ENCODE data around the gene COPG2. TPM values are rescaled to one million over a fixed set of nuclear protein-coding genes. Genes with fewer than 3 reads are reported as not detected.

COPG2 gene
- total RNA-seq, 1 experiment from 2014 or later = 77.7 TPM

DNA sequence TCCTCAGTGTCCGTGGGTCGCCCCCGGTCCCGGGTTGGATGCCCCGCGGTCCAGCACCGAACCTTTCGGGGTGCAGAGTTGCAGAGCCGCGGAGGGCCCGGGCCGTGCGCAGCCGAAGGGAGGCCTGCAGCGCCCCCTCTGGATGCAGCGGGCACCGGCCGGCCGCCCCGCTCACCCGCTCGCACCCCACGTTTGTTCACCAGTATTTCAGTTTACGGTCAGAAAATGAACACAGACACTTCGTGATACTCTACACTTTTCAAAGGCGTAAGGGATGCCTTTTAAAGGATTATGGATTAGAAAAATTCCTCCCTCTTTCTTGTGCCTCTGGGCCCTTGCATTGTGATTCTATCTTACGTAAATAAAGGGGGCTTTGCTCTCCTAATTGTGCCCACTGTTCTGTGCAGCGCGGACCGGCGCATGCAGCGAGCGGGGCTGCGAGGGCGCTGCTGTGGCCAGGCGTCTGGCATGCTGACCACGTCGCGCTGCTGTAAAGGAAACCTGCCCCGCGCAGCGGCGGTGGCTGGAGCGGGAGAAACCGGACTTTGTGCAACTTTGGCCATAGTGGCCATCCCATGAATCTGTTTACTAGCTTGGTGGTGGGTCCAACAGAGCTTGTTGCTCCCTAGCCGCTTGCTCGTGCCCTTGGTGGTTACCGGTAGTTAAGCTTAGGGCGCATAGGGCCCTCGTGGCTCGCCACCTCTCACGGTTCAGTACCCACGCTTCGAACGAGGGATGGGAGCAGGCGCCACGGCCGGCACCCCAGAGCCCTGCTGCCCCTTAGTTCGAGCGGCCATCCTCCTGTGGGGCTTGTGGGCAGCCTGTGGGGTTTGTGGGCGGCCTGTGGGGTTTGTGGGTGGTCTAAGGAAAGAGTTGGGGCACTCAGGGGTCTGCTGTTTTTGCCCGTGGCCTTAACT is 177.4 kb downstream of the COPG2 start:
- Histone ChIP-seq H3K4ac (ENCODE audit: low read depth, low read length) (no peak overlapping the region), H3K9me3 (ENCODE audit: control insufficient read depth, low read depth, low read length) (no peaks in the 10 kb centered on the region), H2BK20ac (ENCODE audit: low read depth, low read length, poor library complexity, severe bottlenecking) (no peak overlapping the region), H3K18ac (ENCODE audit: insufficient read length, low read depth, low read length) (peak overlapping the region; percentile 52), H3K27ac (ENCODE audit: insufficient read length, low read depth, low read length) (no peak overlapping the region), H3K56ac (ENCODE audit: insufficient read length, low read depth, low read length) (no peak overlapping the region), H4K91ac (ENCODE audit: insufficient read length, low read depth, low read length) (no peak overlapping the region), H3K14ac (ENCODE audit: insufficient read depth, low read length) (peak overlapping the region; percentile 62), H2AFZ (ENCODE audit: low read length) (no peak overlapping the region), H4K5ac (ENCODE audit: insufficient read length, low read depth, low read length) (no peak overlapping the region), H3K9ac (ENCODE audit: extremely low read depth, insufficient read length, low read length) (peak overlapping the region; percentile 16), H3K23me2 (ENCODE audit: insufficient read length, low read depth, low read length, poor library complexity, severe bottlenecking) (peaks cover 35% of the 10 kb centered on the region), H3K4me2 (ENCODE audit: insufficient read depth, insufficient read length, low read length) (peak overlapping the region; percentile 62), H3K79me2 (ENCODE audit: insufficient read depth, low read length) (peaks cover 8% of the 10 kb centered on the region; the same call in 1 of the 2 replicates), H3K79me1 (ENCODE audit: insufficient read depth, low read depth, low read length, poor library complexity, severe bottlenecking) (peaks cover 6% of the 10 kb centered on the region), H2BK5ac (ENCODE audit: insufficient read length, low read length) (no peak overlapping the region), H4K8ac (replicated peaks; ENCODE audit: insufficient read length, low read depth, low read length) (no peak overlapping the region), H3K4me1 (ENCODE audit: insufficient read depth, low read length) (peaks cover 6% of the 10 kb centered on the region; the same call in 1 of the 2 replicates), H3K27me3 (ENCODE audit: insufficient read depth, low read length) (no peaks in the 10 kb centered on the region; the same call in 1 of the 2 replicates), H2BK12ac (ENCODE audit: insufficient read length, low read depth, low read length) (no peak overlapping the region), H4K20me1 (ENCODE audit: control insufficient read depth, insufficient read depth, insufficient read length) (no peaks in the 10 kb centered on the region), H2AK5ac (ENCODE audit: insufficient read length, low read length) (no peak overlapping the region), H3K23ac (ENCODE audit: insufficient read length, low read depth, low read length) (no peak overlapping the region), H2BK120ac (ENCODE audit: low read depth, low read length, poor library complexity, severe bottlenecking) (no peak overlapping the region), H3T11ph (ENCODE audit: low read length) (no peak overlapping the region), H2BK15ac (ENCODE audit: low read depth, low read length) (no peak overlapping the region)
- Mint-ChIP-seq H3K27ac (no peak overlapping the region; a peak in 2 of 7 replicates), H3K9me3 (peaks cover 12 to 14% of the 10 kb centered on the region in 2 experiments), H3K36me3 (ENCODE audit: insufficient read depth in 1 of 3, low read depth in 3 of 3) (peaks cover 25 to 39% (median 33%) of the 10 kb centered on the region in 3 experiments), H3K4me1 (peaks cover 40 to 59% of the 10 kb centered on the region in 2 experiments), H3K27me3 (ENCODE audit: low read depth) (peaks cover 57% of the 10 kb centered on the region), H3K4me3 (peak overlapping the region; percentile 58 to 75)
- TF ChIP-seq, protein P1, sequence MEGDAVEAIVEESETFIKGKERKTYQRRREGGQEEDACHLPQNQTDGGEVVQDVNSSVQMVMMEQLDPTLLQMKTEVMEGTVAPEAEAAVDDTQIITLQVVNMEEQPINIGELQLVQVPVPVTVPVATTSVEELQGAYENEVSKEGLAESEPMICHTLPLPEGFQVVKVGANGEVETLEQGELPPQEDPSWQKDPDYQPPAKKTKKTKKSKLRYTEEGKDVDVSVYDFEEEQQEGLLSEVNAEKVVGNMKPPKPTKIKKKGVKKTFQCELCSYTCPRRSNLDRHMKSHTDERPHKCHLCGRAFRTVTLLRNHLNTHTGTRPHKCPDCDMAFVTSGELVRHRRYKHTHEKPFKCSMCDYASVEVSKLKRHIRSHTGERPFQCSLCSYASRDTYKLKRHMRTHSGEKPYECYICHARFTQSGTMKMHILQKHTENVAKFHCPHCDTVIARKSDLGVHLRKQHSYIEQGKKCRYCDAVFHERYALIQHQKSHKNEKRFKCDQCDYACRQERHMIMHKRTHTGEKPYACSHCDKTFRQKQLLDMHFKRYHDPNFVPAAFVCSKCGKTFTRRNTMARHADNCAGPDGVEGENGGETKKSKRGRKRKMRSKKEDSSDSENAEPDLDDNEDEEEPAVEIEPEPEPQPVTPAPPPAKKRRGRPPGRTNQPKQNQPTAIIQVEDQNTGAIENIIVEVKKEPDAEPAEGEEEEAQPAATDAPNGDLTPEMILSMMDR (conservative IDR thresholded peaks at IDR 0.05) = peak; percentile 85
- no CpG with 5 or more reads among the region's 62 CpGs for WGBS (ENCODE audit: extremely low coverage, insufficient read length, low lambda C conversion rate)
- peak; percentile 55 for DNase-seq
